GM12892 (cell line): ENCODE measurements around the gene WDR35.

ENCODE experiments used
- POLR2A ChIP-seq: IDR thresholded peaks from 2 replicates; pipeline ENCODE4 v1.6.1; 2011; ENCODE audit warnings: low read depth, low read length, control low read depth
- POLR2AphosphoS5 ChIP-seq: IDR thresholded peaks from 2 replicates; pipeline ENCODE4 v1.6.1; 2011; ENCODE audit warnings: low read depth, low read length, control low read depth

DNA sequence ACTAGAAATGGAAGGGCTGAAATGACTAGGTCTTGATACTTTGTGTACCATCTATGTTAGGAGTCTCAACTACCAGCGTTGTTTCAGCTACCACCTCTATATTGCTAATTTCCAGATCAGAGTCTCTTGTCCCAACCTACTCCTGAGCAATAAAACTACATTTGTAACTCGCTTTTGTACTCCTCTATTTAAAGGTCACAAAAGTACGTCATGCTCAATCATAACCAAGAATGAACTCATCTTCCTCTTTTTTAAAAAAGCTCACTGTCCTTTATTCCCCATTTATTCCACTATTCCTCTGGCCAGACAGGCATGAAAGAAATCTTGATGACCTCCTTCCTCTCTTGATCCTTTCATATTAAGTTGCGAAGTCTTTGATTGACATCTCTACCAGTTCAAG lies 33.8 kb upstream of the WDR35 start:
- no peak for TF ChIP-seq POLR2A
- no peak for TF ChIP-seq POLR2AphosphoS5
